SK-N-SH (cell line): ENCODE results near the gene FAM151A.

Experiments used
- CTCF ChIP-seq: fragments of 200-600 bp; sonication (generic); IDR thresholded peaks from 2 replicates; pipeline ENCODE4 v1.6.1; 2017; ENCODE audit warnings: antibody characterized with exemption, mild to moderate bottlenecking, moderate library complexity
- EZH2phosphoT487 ChIP-seq: fragments of 200-600 bp; sonication (generic); IDR thresholded peaks from 2 replicates; pipeline ENCODE4 v1.6.1; 2017; ENCODE audit warnings: low read depth, mixed run types, mild to moderate bottlenecking, antibody characterized with exemption, moderate library complexity, borderline replicate concordance
- FOXM1 ChIP-seq: IDR thresholded peaks from 2 replicates; pipeline ENCODE4 v1.4.0; 2012; ENCODE audit warnings: low read depth, mild to moderate bottlenecking
- JUND ChIP-seq: IDR thresholded peaks from 2 replicates; pipeline ENCODE4 v1.4.0; 2012
- MAX ChIP-seq: IDR thresholded peaks from 2 replicates; pipeline ENCODE4 v1.4.0; 2012; ENCODE audit warnings: low read depth
- MEF2A ChIP-seq: IDR thresholded peaks from 2 replicates; pipeline ENCODE4 v1.4.0; 2012; ENCODE audit warnings: low read depth, borderline replicate concordance
- POLR2AphosphoS5 ChIP-seq: IDR thresholded peaks from 2 replicates; pipeline ENCODE4 v1.6.1; 2012; ENCODE audit warnings: low read depth, low read length
- REST ChIP-seq: IDR thresholded peaks from 2 replicates; pipeline ENCODE4 v1.6.1; 2012; ENCODE audit warnings: mild to moderate bottlenecking, low read depth, low read length, moderate library complexity
- RFX5 ChIP-seq: IDR thresholded peaks from 2 replicates; pipeline ENCODE4 v1.6.1; 2012; ENCODE audit warnings: mild to moderate bottlenecking, improper control_type of control experiment, low read length
- USF2 ChIP-seq: fragments of 150-350 bp; IDR thresholded peaks from 2 replicates; pipeline ENCODE4 v1.6.1; 2017; ENCODE audit warnings: antibody characterized with exemption, low read length, low read depth, borderline replicate concordance

GRCh38 chr1:54645806-54646676 is 22.7 kb upstream of the FAM151A start:
- TF ChIP-seq REST: no peak
- TF ChIP-seq CTCF: no peak
- TF ChIP-seq JUND: no peak
- no peak for TF ChIP-seq POLR2AphosphoS5
- no peak for TF ChIP-seq FOXM1
- no peak for TF ChIP-seq USF2
- TF ChIP-seq MAX: no peak
- no peak for TF ChIP-seq RFX5
- no peak for TF ChIP-seq EZH2phosphoT487
- no peak for TF ChIP-seq MEF2A
